ENCODE measurements around the gene MARCKSL1. TPM values are rescaled to one million over a fixed set of nuclear protein-coding genes. Genes with fewer than 3 reads are reported as not detected.
"Not testable (repeated sequence)": the region's sequence is repeated elsewhere in the genome, so short reads cannot be mapped to it uniquely, and the experiment has no call there.

The MARCKSL1 gene
- total RNA-seq, 3 donors from 2014 or later (not counting 1 experiment from before 2014, with no cell fraction given) = 21.7 to 26.1 (median 21.8) TPM

GRCh38 chr1:32358435-32358834, 22.4 kb upstream of the MARCKSL1 start:
- Histone ChIP-seq H3K27ac (ENCODE audit: low read length) (no peak overlapping the region), H3K27me3 (ENCODE audit: control insufficient read depth, insufficient read depth, low read length) (no peaks in the 10 kb centered on the region), H3K36me3 (ENCODE audit: control insufficient read depth, insufficient read depth, low read length) (peaks cover 6% of the 10 kb centered on the region), H3K4me3 (ENCODE audit: low read length) (no peak overlapping the region), H3K9me3 (ENCODE audit: control insufficient read depth, insufficient read depth, low read length) (no peaks in the 10 kb centered on the region), H3K4me1 (ENCODE audit: control insufficient read depth, insufficient read depth, low read length) (peaks cover 17% of the 10 kb centered on the region)
- no peak for TF ChIP-seq CTCF (IDR thresholded peaks at IDR 0.05)
- Mint-ChIP-seq H3K4me3 (no peak overlapping the region), H3K4me1 (peaks cover 31 to 44% of the 10 kb centered on the region in 2 donors), H3K27ac (no peak overlapping the region), H3K27me3 (ENCODE audit: low read depth in 2 of 2) (peaks cover 5 to 6% of the 10 kb centered on the region in 2 donors), H3K36me3 (no peaks in the 10 kb centered on the region), H3K9me3 (no peaks in the 10 kb centered on the region)
- intact Hi-C loops (cut with micrococcal nuclease) = no loop called here
- DNase-seq (no peak), ATAC-seq (no peak)
- 97% methylated on average over 3 of the region's 3 CpGs for WGBS (ENCODE audit: insufficient coverage)

GRCh38 chr1:32357614-32358013, 21.6 kb upstream of the MARCKSL1 start:
- H3K4me1 ChIP-seq (ENCODE audit: control insufficient read depth, insufficient read depth, low read length) = peaks cover 18% of the 10 kb centered on the region
- H3K27ac ChIP-seq (ENCODE audit: low read length) = no peak overlapping the region
- Mint-ChIP-seq H3K27me3 (ENCODE audit: low read depth in 2 of 2) (peaks cover 5 to 6% of the 10 kb centered on the region in 2 donors), H3K9me3 (no peaks in the 10 kb centered on the region), H3K27ac (no peak overlapping the region), H3K4me3 (no peak overlapping the region), H3K36me3 (no peaks in the 10 kb centered on the region), H3K4me1 (peaks cover 35 to 47% of the 10 kb centered on the region in 2 donors)
- 92% methylated on average over 6 of the region's 6 CpGs for WGBS (ENCODE audit: insufficient coverage)
- intact Hi-C loops (cut with micrococcal nuclease) = no loop called here
- no peak for TF ChIP-seq CTCF (IDR thresholded peaks at IDR 0.05)
- no peaks in the 10 kb centered on the region for H3K36me3 ChIP-seq (ENCODE audit: control insufficient read depth, insufficient read depth, low read length)
- H3K27me3 ChIP-seq (ENCODE audit: control insufficient read depth, insufficient read depth, low read length) = no peaks in the 10 kb centered on the region
- no peaks in the 10 kb centered on the region for H3K9me3 ChIP-seq (ENCODE audit: control insufficient read depth, insufficient read depth, low read length)
- ATAC-seq (no peak), DNase-seq (no peak)
- H3K4me3 ChIP-seq (ENCODE audit: low read length) = no peak overlapping the region

GRCh38 chr1:32356478-32356877, 20.4 kb upstream of the MARCKSL1 start:
- intact Hi-C loops (cut with micrococcal nuclease) = no loop called here
- Mint-ChIP-seq H3K9me3 (no peaks in the 10 kb centered on the region), H3K27me3 (ENCODE audit: low read depth in 2 of 2) (peaks cover 5 to 6% of the 10 kb centered on the region in 2 donors), H3K27ac (no peak overlapping the region), H3K36me3 (no peaks in the 10 kb centered on the region), H3K4me3 (no peak overlapping the region), H3K4me1 (peaks cover 30 to 42% of the 10 kb centered on the region in 2 donors)
- no peak for ATAC-seq
- no peak for TF ChIP-seq CTCF (IDR thresholded peaks at IDR 0.05)
- Histone ChIP-seq H3K9me3 (ENCODE audit: control insufficient read depth, insufficient read depth, low read length) (no peaks in the 10 kb centered on the region), H3K4me3 (ENCODE audit: low read length) (no peak overlapping the region), H3K36me3 (ENCODE audit: control insufficient read depth, insufficient read depth, low read length) (no peaks in the 10 kb centered on the region), H3K27ac (ENCODE audit: low read length) (no peak overlapping the region), H3K4me1 (ENCODE audit: control insufficient read depth, insufficient read depth, low read length) (peaks cover 24% of the 10 kb centered on the region), H3K27me3 (ENCODE audit: control insufficient read depth, insufficient read depth, low read length) (no peaks in the 10 kb centered on the region)
- no peak for DNase-seq
- WGBS (ENCODE audit: insufficient coverage) = 96% methylated on average over 1 of the region's 1 CpG

GRCh38 chr1:32355778-32356177, 19.7 kb upstream of the MARCKSL1 start:
- H3K4me3 Mint-ChIP-seq; H3K27me3 ChIP-seq (ENCODE audit: control insufficient read depth, insufficient read depth, low read length); ATAC-seq; H3K36me3 Mint-ChIP-seq; H3K4me3 ChIP-seq (ENCODE audit: low read length); H3K27me3 Mint-ChIP-seq (ENCODE audit: low read depth in 2 of 2); intact Hi-C loops (cut with micrococcal nuclease); H3K9me3 ChIP-seq (ENCODE audit: control insufficient read depth, insufficient read depth, low read length); H3K27ac Mint-ChIP-seq; DNase-seq; H3K27ac ChIP-seq (ENCODE audit: low read length); H3K9me3 Mint-ChIP-seq; H3K36me3 ChIP-seq (ENCODE audit: control insufficient read depth, insufficient read depth, low read length): not testable (repeated sequence)
- peaks cover 30 to 41% of the 10 kb centered on the region in 2 donors for H3K4me1 Mint-ChIP-seq
- 93% methylated on average over 6 of the region's 6 CpGs for WGBS (ENCODE audit: insufficient coverage)
- H3K4me1 ChIP-seq (ENCODE audit: control insufficient read depth, insufficient read depth, low read length) = peaks cover 28% of the 10 kb centered on the region

Measured in natural killer cell (primary cell).